ENCODE results near the gene ABCD1.
"Not testable (repeated sequence)": the region's sequence is repeated elsewhere in the genome, so short reads cannot be mapped to it uniquely, and the experiment has no call there.

The ABCD1 gene

DNA sequence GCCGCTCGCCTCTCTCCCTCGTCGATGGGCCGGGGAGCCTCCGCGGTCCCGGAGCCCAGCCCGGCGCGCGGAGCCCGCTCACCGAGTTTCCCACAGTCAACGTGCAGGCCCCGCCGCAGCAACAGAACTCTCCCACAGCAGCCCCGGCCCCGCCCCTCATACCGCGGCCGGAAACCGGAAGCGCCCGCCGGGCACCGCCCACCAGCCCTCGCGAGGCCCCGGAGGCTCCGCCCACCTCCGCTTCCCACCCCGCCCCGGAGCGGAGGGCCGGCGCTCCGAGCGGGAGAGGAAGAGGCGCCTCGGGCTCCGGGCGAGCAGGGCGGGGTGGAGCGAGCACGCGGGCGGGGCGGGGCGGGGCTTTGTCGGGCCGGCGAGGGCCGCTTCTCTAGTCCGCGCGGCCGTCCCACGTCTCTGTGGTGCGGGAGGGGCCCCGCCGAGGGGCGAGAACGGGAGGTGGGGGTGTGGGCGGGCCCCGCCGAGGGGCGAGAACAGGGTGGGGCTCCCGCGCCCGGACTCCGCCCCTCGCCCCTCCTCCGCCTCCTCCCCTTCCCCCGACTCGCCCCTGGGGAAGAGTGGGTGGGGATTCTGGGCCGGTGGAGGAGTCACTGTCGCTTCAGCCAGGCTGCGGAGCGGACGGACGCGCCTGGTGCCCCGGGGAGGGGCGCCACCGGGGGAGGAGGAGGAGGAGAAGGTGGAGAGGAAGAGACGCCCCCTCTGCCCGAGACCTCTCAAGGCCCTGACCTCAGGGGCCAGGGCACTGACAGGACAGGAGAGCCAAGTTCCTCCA lies at the start of gene ABCD1, which contains the start of gene BCAP31:
Gene ABCD1 (plus strand): TSS at position 605 of the 787 bp plus-strand sequence. CDS start 411 bp downstream, outside the sequence.
Gene BCAP31 (minus strand): TSS at position 136 of the 787 bp plus-strand sequence. CDS start 1,143 bp downstream, outside the sequence.
- peak; percentile 74 to 80 (median 80) for DNase-seq (ENCODE audit: low read depth in 3 of 3)

GRCh38 chrX:153681175-153681574 lies 43.5 kb upstream of the ABCD1 start:
- DNase-seq (ENCODE audit: low read depth in 3 of 3) = no peak

- not testable (repeated sequence) for DNase-seq (ENCODE audit: low read depth in 3 of 3)
Measured at GRCh38 chrX:153683486-153683885, 41.2 kb upstream of the ABCD1 start.

DNA sequence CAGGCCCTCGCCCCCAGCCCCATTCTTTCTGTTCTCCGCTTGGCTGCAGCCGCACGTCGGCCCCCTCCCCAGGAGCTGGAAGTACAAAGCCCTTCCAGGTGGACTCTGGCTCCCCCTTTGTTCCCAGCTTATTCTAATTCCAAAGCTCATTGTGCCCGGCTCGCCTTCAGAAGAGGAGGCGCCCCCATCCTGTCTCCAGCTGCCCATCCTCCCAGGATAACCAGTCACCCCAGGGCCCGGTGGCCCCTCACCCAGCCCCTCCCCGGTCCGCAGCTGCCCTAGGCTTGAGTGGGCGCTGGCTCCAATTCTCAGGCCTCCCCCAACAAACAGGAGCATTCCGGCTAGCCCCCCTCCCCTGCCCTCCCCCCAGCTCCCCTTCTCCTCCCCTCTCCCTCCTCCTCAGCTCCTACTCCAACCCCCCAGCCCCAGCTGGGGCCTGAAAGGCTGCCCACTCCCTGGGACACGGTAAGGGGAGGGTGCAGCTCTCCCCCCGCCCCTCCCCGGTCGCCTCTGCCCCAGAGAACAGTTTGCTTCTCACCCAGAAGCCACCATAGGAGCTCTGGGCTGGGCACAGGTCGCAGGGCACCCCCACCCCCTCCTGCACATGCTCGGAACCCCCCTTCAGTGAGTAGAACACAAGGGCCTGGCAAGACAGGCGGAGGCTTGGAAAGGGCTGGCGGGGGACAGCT lies 40.0 kb upstream of the ABCD1 start:
- DNase-seq (ENCODE audit: low read depth in 3 of 3) = no peak

DNA sequence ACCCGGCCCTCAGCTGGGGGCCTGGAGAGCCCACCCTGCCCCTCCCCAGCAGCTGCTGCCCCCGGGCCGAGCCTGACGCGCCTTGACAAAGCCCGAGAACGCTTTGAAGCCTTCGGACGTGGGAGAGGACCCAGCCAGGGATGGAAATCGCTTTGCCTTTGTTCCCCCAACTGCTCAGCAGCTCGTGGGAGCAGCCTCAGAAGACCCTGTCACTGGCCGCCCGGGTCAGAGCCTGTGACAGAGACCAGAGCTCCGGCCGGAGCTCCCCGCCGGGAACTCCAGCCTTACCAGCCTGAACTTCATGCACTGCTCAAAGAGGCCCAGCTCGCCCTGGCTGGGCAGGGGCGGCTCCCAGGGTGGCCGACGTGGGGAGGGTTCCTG lies 39.5 kb upstream of the ABCD1 start:
- DNase-seq (ENCODE audit: low read depth in 3 of 3) = no peak

- DNase-seq (ENCODE audit: low read depth in 3 of 3) = no peak
Measured at GRCh38 chrX:153685751-153686696, 38.6 kb upstream of the ABCD1 start.

DNA sequence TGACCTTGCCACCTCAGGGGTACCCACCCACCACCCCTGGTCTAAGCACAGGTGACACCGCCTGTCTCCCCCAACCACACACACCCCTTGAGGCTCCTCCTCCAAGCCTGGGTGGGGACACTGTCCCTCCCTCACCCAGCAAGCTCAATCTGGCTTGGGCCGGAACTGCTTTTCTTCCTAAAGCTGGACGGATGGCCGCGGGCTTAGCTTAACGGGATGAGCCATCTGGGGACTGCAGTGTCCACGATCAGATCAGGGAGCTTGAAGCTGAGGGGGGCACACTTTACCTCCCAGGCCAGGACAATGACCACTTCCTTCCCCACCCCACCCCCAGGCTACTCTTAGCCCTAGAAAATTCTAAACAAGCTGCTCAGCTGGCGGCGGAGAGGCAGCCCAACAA lies 37.9 kb upstream of the ABCD1 start:
- no peak for DNase-seq (ENCODE audit: low read depth in 3 of 3)

GRCh38 chrX:153687121-153688039 lies 37.3 kb upstream of the ABCD1 start, which contains the start of gene SLC6A8:
Gene SLC6A8 (plus strand): TSS chrX:153687926. CDS start chrX:153688575, 649 bp downstream.
- no peak for DNase-seq (ENCODE audit: low read depth in 3 of 3)

- DNase-seq (ENCODE audit: low read depth in 3 of 3) = no peak
Measured at GRCh38 chrX:153688071-153688470, 36.6 kb upstream of the ABCD1 start.

DNA sequence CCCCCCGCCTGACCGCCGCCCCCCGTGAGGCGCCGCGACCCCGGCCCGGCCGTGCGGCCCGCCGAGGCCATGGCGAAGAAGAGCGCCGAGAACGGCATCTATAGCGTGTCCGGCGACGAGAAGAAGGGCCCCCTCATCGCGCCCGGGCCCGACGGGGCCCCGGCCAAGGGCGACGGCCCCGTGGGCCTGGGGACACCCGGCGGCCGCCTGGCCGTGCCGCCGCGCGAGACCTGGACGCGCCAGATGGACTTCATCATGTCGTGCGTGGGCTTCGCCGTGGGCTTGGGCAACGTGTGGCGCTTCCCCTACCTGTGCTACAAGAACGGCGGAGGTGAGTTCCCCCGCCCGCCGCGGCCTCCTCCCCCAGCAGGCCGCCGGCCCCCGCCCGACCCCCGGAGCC lies 36.1 kb upstream of the ABCD1 start:
- DNase-seq (ENCODE audit: low read depth in 3 of 3) = no peak

DNA sequence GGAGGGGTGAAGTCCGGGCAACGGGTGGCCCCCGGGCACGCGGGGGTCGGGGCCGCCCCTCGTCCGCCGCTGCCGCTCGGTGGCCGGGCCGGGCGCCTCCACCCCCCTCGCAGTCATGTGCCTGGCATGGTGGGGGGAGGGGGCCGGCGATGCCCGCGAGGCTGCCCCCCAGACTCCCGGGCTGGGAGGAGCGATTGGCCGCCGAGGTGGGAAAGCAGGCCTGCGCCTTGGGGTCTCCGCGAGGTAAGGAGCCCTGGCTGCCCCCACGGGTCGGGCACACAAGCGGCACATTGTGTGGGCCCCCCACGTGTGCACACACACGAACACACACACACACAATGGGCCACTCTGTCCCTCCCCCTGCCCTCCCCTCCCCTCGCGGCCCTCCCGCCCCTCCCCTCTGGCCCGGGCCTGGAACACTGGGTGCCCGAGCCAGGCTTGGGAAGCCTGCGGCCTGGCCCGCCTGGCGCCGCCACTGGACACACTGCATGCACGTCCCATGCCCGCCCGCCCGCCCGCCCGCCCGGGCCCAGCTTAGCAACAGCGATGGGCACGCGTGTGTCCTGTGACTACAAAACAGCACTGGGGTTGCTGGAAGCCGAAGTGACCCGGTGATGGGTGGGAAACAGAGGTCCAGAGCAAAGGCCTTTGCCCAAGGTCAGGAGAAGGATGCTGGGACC lies 35.6 kb upstream of the ABCD1 start:
- DNase-seq (ENCODE audit: low read depth in 3 of 3) = no peak

DNA sequence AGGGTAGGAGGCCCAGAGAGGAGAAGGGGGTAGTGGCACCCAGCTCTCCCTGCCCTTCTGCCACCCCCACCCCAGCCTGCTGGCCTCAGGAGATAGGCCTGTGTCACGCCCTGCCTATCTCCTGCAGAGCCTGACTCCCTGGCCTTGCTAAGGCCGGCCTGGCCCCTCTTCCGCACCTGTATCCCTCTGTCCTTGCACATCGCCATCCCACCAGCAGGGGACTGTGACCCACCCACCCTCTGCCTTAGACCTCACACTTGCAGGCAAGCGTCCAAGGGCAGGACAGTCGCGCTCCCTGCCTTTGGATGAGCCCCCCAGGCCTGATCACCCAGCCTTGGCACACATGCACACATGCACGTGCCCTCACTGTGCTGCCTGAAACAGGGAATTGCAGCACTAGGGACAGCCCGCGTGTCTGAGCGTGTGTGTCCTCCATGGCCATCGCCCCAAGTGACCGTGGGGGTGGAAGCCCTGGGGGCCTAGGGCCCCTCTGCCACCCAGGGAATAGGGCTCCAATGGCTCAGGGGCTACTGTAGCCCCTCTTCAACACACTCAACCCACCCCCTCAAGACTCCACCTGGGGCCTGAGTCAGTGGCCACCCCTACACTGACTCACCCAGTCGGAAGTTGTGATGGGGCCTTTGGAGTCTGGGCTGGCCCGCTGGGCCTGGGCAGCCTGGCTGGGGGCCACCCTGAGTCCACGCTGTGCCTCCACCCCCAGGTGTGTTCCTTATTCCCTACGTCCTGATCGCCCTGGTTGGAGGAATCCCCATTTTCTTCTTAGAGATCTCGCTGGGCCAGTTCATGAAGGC lies 34.8 kb upstream of the ABCD1 start:
- no peak for DNase-seq (ENCODE audit: low read depth in 3 of 3)

DNA sequence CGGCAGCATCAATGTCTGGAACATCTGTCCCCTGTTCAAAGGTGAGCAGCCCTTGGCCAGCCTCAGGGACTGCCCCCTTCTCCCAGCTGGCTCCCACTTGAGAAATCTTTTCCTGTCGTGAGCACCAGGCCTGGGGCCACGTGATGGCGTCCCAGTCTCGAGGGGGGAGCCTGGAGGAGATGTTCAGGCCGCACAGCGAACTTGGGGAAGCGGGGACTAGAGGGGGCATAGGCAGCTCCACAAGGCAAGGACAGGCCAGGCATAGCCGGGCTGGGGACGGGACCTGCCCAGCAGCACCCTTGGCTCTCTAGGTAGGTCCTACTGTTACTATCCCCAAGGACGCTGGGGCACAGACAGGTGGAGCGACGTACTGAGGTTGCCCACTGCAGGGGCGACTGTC lies 34.2 kb upstream of the ABCD1 start:
- DNase-seq (ENCODE audit: low read depth in 3 of 3) = no peak

GRCh38 chrX:153691032-153691827 lies 33.4 kb upstream of the ABCD1 start:
- not testable (repeated sequence) for DNase-seq (ENCODE audit: low read depth in 3 of 3)

GRCh38 chrX:153692003-153692402 lies 32.7 kb upstream of the ABCD1 start:
- no peak for DNase-seq (ENCODE audit: low read depth in 3 of 3)

DNA sequence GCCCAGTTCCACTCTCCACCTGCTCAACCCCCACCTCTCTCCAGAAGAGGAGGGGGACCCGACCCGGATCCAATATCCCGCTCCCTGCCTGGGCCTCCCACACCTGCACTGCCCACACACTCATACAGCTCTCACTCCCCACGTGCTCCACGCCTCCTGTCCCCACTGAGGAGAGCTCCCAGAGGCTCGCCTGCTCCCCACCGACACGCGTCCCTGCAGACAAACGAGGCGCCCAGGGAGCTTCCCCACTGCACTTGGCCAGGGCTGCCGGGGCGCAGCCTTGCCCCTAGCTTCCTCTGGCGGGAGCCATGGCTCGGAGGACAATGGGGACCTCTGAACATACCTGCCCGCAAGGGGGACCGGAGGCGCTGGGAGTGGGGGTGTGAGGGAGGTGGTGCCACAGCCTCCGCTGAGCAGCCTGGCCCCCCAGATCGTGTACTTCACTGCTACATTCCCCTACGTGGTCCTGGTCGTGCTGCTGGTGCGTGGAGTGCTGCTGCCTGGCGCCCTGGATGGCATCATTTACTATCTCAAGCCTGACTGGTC lies 32.0 kb upstream of the ABCD1 start:
- DNase-seq (ENCODE audit: low read depth in 3 of 3) = no peak

- no peak for DNase-seq (ENCODE audit: low read depth in 3 of 3)
Measured at GRCh38 chrX:153693216-153694086, 31.2 kb upstream of the ABCD1 start.
